HL-60 (cell line): ENCODE data around the gene C16orf74.

Experiments used
- GABPA ChIP-seq: IDR thresholded peaks from 2 replicates; pipeline ENCODE4 v1.6.1; 2012; ENCODE audit warnings: low read depth
- POLR2AphosphoS5 ChIP-seq: IDR thresholded peaks from 2 replicates; pipeline ENCODE4 v1.6.1; 2012; ENCODE audit warnings: low read depth
- SPI1 ChIP-seq: IDR thresholded peaks from 2 replicates; pipeline ENCODE4 v1.6.1; 2012; ENCODE audit warnings: low read depth, mild to moderate bottlenecking, borderline replicate concordance
- TF ChIP-seq, protein P1 (sequence below): IDR thresholded peaks from one replicate; pipeline ENCODE4 v1.5.1; 2011; ENCODE audit warnings: low read length, control low read depth, inconsistent platforms; ENCODE audit not compliant: insufficient read depth
- TF ChIP-seq, protein P2 (sequence below): IDR thresholded peaks from 2 replicates; pipeline ENCODE4 v1.6.1; 2012; ENCODE audit warnings: low read depth; ENCODE audit not compliant: insufficient replicate concordance

DNA sequence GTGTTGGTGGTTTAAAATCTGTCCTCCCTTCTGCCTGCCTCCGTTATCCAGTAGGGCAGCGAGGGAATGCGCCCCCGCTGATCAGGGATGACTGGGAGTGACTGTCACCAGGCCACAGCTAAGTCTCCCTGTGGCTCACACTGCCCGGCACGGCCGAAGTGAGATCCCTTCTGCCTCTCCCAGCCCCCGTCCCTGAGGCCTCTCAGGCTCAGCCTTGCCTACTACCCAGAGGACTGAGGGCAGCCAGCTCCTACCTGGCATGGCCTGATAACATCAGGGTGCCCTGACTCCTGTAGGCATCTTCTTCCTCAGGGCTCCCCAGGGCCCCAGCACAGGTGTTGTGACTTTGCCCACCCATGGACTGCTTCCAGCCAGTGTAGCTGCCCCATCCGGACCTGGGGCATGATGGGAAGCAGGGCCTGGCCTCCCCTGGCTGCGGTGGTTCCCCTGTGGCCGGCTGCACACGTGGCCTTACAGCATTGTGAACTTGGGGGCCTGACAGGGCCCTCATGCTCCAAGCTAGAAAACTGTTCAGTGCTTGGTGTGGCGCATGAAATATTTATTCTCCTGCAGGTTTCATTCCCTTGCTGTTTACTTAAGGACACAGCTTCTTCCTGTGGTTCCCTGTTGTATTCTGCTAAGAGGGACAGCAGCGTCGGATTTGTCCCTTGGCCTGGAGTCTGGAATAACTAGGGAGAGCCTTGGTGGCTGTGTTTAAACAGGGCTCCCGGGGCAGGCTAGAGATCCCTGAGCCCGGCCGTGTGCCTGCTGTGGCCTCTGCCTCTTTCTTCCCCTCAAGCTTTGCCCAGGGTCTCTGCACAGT, 92.2 kb downstream of the C16orf74 start:
- no peak for TF ChIP-seq GABPA
- TF ChIP-seq, protein P1, sequence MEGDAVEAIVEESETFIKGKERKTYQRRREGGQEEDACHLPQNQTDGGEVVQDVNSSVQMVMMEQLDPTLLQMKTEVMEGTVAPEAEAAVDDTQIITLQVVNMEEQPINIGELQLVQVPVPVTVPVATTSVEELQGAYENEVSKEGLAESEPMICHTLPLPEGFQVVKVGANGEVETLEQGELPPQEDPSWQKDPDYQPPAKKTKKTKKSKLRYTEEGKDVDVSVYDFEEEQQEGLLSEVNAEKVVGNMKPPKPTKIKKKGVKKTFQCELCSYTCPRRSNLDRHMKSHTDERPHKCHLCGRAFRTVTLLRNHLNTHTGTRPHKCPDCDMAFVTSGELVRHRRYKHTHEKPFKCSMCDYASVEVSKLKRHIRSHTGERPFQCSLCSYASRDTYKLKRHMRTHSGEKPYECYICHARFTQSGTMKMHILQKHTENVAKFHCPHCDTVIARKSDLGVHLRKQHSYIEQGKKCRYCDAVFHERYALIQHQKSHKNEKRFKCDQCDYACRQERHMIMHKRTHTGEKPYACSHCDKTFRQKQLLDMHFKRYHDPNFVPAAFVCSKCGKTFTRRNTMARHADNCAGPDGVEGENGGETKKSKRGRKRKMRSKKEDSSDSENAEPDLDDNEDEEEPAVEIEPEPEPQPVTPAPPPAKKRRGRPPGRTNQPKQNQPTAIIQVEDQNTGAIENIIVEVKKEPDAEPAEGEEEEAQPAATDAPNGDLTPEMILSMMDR = no peak
- no peak for TF ChIP-seq POLR2AphosphoS5
- TF ChIP-seq, protein P2, sequence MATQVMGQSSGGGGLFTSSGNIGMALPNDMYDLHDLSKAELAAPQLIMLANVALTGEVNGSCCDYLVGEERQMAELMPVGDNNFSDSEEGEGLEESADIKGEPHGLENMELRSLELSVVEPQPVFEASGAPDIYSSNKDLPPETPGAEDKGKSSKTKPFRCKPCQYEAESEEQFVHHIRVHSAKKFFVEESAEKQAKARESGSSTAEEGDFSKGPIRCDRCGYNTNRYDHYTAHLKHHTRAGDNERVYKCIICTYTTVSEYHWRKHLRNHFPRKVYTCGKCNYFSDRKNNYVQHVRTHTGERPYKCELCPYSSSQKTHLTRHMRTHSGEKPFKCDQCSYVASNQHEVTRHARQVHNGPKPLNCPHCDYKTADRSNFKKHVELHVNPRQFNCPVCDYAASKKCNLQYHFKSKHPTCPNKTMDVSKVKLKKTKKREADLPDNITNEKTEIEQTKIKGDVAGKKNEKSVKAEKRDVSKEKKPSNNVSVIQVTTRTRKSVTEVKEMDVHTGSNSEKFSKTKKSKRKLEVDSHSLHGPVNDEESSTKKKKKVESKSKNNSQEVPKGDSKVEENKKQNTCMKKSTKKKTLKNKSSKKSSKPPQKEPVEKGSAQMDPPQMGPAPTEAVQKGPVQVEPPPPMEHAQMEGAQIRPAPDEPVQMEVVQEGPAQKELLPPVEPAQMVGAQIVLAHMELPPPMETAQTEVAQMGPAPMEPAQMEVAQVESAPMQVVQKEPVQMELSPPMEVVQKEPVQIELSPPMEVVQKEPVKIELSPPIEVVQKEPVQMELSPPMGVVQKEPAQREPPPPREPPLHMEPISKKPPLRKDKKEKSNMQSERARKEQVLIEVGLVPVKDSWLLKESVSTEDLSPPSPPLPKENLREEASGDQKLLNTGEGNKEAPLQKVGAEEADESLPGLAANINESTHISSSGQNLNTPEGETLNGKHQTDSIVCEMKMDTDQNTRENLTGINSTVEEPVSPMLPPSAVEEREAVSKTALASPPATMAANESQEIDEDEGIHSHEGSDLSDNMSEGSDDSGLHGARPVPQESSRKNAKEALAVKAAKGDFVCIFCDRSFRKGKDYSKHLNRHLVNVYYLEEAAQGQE = no peak
- TF ChIP-seq SPI1 = no peak
